ENCODE measurements around the gene B4GALT2.

DNA sequence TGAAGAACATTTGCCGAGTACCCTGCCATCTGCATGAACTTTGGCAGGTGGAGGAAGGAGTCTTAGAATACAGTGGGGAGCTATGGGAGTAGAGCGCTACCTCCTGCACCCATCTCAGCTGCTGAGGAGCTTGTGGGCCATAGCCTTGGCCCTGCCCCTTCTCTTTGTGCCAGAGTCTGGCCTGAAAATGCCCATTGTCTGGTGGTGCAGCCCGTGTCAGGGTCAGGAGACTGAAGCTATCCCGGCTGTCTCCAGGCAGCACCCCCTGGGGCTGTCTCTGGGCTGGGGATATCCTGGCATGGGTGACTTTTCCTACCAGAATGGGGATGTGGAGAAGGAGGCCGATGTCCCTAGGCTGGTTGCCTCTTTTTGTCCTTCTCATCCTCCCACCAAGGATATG is 25.0 kb upstream of the B4GALT2 start:
- TF ChIP-seq, protein P1, sequence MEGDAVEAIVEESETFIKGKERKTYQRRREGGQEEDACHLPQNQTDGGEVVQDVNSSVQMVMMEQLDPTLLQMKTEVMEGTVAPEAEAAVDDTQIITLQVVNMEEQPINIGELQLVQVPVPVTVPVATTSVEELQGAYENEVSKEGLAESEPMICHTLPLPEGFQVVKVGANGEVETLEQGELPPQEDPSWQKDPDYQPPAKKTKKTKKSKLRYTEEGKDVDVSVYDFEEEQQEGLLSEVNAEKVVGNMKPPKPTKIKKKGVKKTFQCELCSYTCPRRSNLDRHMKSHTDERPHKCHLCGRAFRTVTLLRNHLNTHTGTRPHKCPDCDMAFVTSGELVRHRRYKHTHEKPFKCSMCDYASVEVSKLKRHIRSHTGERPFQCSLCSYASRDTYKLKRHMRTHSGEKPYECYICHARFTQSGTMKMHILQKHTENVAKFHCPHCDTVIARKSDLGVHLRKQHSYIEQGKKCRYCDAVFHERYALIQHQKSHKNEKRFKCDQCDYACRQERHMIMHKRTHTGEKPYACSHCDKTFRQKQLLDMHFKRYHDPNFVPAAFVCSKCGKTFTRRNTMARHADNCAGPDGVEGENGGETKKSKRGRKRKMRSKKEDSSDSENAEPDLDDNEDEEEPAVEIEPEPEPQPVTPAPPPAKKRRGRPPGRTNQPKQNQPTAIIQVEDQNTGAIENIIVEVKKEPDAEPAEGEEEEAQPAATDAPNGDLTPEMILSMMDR (IDR thresholded peaks at IDR 0.05), result no peak
- no peak for TF ChIP-seq EZH2 (IDR thresholded peaks at IDR 0.05; ENCODE audit: borderline replicate concordance, insufficient read depth, low read depth, low read length, poor library complexity, severe bottlenecking)
